Jurkat, Clone E6-1 (cell line): ENCODE data around the gene SDK1.

Experiments used
- DNase-seq: peaks from one replicate; pipeline ENCODE4 v3.0.0-alpha.2; 2011; ENCODE audit warnings: low read depth, low spot score
- H3K4me3 ChIP-seq: 2 replicates; pipeline ENCODE4 v1.5.1; 2011; ENCODE audit warnings: mild to moderate bottlenecking, low read length, control low read depth, moderate library complexity

SDK1 gene

DNA sequence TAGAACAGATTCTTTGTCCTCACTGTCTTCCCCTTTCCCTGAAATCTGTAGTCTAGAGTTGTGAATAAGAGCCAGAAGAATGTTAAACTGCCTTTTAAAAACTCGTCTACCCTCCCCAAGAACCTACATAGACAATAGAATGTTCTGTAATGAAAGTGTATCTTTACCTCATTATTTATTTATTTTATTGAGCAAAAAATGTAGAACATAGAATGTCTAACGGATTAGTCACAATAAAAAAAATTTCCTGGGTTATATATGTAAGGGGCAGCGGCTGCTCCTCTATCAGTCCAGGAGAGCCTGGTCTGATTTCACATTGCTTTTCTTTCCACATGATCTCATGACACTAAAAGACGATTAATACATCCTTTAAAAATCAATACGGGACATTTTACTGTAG lies 135.7 kb downstream of the SDK1 start:
- no peak for DNase-seq

DNA sequence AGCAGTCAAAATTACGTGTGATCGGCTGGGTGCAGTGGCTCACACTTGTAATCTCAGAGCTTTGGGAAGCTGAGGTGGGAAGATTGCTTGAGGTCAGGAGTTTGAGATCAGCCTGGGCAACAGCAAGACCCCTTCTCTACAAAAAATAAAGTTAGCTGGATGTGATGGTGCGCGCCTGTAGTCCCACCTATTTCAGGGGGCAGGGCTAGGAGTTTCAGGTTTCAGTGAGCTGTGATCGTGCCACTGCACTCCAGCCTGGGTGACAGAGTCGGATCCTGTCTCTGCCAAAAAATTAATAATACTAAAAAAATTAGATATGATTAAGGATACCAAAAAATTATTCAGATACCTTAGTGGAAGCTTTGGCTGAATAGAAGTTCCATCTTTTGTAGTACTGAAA lies 136.4 kb downstream of the SDK1 start:
- no peak for DNase-seq
- no peak overlapping the region for H3K4me3 ChIP-seq

More for the DNA sequence above, 135.7 kb downstream of the SDK1 start:
- H3K4me3 ChIP-seq, result no peak overlapping the region

DNA sequence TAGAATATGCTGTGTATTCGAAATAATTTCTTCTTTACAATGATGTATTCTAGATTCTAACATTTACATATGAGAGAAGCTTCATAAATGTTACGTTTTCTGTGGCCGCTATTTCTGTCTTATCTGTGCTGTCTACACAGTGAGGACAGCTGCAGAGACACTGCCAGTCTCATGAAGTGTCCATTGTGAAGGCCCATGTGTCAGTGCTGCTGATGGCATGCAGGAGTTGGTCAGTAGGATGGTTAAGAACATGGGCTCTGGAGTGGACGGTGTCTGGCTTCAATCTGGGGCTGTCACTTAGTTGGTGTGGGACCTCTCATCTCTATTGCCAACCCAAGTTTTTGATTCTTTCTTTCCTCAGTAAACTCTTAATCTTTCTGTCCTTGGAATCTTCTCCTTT lies 137.3 kb downstream of the SDK1 start:
- no peak for DNase-seq
- no peak overlapping the region for H3K4me3 ChIP-seq

DNA sequence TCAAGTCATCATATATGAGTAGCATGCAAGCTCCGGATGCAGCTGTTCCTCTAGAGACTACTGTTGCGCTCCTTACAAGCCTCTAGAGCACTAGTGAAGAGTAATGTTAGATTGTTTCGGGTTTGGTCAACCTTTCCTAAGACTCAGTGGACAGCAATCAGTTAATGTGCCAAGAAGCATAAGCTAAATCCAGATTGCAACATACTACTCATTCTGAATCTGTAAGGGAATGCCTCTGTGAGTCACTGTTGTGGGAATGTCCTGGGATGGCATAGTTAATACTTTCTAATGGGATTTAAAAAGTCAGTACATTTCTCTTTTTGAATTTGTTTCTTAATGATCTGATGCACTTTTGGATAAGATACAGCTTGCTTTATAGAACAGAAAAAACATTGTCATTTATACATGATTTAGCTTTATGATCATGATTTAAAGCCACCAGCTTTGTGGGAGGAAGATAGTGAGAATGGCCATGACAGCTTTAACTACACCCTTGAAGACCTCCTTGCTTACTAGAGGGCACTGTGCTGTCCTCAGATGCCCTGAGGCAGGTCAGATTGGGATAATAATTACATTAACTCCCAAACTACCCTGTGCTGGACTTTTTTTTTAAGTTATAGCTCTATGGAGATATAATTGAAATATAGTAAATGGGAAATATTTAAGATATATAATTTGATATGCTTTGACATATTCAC lies 138.4 kb downstream of the SDK1 start:
- no peak for DNase-seq

DNA sequence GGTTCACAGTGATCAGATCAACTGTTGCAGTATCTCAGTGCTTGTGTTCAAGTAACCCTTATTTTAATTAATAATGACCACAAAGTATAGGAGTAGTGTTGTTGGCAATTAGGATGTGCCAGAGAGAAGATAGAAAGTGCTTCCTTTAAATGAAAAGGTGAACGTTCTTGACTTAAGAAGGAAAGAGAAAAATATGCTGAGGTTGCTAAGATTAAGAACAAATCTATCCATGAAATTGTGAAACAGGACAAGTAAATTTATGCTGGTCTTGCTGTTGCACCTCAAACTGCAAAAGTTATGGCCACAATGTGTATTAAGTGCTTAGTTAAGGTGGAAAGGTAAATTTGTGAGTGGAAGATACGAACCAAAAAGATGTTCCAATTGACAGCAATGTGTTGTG lies 139.5 kb downstream of the SDK1 start:
- no peak for DNase-seq
- no peak overlapping the region for H3K4me3 ChIP-seq

More for the DNA sequence above, 138.4 kb downstream of the SDK1 start:
- no peak overlapping the region for H3K4me3 ChIP-seq

DNA sequence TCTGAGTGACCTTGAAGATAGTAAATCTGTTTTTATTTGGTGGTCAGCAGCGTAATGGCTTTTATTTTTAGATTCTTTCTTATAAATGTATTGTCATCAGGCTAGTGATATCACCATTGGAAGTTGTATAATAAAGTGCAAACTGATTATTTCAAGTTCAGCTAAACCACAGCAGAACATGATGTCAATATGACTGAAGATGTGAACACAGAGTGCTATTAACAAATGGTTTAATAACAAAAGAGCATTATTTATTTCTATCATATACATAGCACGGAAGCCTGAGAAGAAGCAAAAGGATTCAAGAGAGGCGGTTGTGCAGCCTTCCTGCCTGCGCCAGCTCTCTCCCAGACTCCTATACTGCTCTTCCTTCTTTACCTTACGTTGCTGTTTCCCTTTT lies 142.7 kb downstream of the SDK1 start:
- no peak for DNase-seq
- no peak overlapping the region for H3K4me3 ChIP-seq

DNA sequence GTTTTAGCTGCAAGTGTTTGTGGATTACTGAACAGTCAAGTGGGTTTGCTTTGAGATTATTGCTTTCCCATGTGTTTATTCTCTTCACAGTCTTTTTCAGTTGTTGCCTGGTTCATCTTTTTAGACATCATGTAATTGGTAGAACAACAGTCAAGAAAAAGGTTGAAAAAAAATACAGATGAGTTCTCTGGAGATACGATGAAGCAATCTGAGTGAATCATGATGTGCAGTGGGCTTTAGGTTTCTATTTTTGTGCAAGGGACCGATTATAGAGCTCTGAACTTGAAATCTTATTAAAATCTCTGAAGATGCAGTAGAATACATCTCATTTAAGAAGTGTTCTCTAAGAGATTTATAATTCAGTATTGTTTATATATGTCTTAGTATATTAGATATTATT lies 145.7 kb downstream of the SDK1 start:
- no peak overlapping the region for H3K4me3 ChIP-seq
- DNase-seq, result no peak

DNA sequence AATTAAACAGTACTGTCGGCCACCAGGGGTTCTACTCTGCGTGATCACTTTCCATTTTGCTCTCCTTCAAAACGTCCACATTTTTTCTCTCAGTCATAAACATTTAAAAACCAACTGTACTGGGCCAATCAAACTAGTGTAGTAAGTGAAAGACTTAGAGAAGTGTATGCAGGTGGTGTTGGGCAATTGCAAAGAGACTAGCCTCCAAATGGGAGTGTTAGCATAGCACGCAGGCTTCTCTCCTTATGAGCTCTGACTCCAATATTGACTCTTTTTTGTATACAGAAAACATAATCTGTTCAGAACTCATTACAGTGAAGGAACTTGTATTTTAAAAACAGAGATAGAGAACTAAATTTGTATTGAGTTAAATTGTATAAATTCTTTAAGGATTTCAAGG lies 150.6 kb downstream of the SDK1 start:
- H3K4me3 ChIP-seq, result no peak overlapping the region
- DNase-seq, result no peak

DNA sequence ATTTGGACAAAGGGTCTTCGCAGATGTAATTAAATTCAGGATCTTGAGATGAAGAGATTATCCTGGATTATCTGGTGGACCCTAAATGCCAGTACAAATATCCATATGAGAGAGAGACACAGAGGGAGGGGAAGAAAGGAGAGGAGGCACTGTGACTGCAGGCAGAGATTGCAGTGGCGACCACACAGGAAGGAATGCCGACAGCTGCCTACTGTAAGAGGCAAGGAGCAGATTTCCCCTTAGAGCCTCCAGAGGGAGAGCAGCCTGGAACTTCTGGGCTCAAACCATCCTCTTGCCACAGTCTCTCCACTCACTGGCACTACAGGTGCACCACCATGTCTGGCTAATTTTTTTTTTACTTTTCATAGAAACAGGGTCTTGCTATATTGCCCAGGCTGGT lies 152.3 kb downstream of the SDK1 start:
- no peak overlapping the region for H3K4me3 ChIP-seq
- no peak for DNase-seq

DNA sequence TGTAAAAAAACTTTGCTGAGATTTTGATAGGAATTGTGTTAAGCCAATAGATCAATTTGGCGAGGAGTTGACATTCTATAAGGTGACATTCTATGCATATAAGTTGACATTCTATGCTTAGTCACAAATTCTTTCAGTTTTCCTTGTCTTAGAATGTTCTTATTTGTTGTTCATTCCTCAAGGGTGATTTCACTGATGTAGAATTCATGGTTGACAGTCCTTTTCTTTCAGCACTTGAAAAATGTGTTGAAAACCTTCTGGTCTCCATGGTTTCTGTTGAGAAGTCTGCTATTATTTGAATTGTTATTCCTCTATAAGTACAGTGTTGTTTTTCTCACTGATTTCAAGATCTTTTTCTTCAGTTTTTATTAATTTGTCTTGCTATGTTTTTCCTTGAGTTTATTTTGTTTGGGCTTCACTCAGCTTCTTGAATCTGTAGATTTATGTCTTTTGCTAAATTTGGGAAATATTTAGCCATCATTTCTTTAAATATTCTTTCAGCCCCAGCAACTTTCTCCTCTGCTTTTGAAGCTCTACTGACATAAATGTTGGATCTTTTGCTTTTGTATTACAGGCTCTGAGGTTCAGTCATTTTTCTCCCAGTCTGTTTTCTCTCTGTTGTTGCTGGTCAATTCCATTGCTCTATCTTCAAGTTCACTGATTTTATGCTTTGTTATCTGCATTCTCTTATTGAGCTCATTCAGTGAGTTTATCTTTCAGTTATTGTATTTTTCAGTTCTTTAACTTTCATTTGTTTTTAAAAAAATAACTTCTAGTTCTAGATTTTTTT lies 154.9 kb downstream of the SDK1 start:
- DNase-seq, result no peak

DNA sequence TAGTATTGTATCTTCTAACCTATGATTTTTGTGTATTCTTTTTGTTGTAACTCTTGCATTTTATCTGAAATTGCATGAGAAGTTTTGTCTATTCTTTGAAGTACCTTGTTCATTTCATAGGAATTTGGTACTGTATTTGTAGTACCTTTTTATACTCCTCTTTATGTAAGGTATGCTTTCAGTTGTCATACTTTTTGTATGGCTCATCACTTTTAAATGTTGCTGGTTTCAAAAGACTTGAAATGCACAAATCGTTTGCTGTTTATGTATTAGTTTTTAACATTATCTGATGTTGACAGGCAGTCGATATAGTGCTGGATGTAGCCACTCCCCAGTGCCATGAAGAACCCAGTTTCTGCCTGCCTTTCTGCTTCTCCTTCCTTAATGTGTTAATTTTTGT lies 158.1 kb downstream of the SDK1 start:
- DNase-seq, result no peak
- H3K4me3 ChIP-seq, result no peak overlapping the region

More for the DNA sequence above, 154.9 kb downstream of the SDK1 start:
- no peak overlapping the region for H3K4me3 ChIP-seq

DNA sequence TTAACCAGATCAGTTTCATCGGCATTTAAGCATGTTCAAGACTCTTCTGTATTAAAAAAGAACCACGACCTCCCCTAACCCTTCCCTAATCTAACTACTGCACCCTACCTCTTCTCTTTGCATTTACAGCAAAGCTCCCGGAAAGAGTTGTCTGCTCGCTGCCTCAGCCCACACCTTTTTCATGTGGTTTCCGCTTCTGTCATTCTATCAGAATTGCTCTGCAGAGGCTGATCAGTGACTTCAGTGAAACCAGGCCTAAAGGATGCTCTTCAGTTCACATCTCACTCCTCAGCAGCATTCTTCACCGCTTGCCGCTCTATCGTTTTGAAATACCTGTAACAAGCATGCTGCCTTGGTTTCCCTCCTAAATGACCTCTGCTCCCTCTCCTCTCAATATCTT lies 160.9 kb downstream of the SDK1 start:
- DNase-seq, result peak; percentile 93
- H3K4me3 ChIP-seq, result no peak overlapping the region

DNA sequence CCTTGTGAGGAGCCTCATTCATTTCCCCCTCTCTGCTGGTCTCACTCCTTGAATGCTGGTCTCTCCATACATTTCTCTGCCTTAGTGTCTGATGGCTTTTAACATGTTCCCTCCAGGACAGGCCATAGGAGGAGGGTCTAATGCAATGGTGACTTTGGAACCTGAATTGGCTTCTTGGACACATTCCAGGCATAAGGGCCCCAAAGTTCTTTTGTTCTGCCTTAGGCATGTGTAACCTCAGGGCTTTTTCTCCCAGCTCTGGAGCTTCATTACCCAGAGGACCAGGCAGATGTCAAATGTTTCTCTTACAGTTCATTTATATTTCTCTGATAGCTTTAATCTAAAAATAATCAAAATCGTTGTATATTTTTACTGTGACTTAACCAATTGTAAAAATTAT lies 162.6 kb downstream of the SDK1 start:
- DNase-seq, result no peak

DNA sequence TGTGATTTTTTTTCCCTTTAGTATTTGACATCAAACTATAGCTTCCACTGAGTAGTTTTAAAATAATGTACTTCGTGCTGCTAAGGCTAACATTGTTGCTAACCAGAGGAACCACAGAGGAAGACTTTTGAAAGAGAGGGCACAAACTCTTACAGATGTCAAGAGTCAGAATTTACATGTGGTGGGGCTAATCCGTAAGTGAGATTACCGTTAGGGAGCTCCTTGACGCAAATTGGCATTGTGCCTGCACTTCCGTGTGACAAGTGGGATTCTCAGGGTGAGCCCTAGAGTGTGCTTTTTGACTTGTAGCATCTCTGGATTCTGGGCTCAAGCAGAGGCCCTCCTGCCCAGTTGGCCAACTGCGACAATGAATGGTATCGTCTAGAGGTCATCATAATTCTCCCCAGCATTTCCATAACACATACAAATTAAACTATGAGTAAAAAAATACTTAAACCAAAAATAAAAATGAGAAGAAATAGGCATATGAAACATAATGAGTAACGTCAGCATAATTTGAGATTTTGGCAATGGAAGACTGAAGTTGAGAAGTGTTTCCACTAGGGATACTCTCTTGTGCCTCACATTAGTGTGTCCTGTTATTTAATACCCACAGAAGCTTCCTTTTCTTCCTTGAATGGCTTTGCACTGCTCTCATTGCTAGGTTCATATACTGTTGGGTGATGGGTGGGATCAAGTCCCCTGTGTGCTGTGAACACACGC lies 164.0 kb downstream of the SDK1 start:
- DNase-seq, result peak; percentile 60
- H3K4me3 ChIP-seq, result no peak overlapping the region

More for the DNA sequence above, 162.6 kb downstream of the SDK1 start:
- no peak overlapping the region for H3K4me3 ChIP-seq

DNA sequence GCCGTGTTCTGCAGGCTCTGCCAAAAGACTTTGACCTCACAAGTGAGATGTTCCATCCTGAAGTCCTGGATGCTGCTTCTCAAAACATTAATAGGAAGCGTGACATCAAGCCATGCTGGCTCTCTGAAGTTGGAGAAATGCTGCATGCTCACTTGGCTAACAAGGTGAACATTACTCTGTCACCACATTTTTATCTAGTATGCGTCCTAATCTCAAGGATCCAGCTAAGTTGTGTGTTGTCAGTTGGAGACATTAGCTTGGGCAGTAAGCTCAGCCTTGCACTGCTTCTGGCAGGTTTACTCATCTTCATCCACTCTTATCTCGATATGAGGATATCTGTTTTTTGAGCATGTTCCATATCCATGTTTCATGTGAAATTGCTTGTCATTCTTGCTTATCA lies 165.2 kb downstream of the SDK1 start:
- no peak overlapping the region for H3K4me3 ChIP-seq
- DNase-seq, result no peak

DNA sequence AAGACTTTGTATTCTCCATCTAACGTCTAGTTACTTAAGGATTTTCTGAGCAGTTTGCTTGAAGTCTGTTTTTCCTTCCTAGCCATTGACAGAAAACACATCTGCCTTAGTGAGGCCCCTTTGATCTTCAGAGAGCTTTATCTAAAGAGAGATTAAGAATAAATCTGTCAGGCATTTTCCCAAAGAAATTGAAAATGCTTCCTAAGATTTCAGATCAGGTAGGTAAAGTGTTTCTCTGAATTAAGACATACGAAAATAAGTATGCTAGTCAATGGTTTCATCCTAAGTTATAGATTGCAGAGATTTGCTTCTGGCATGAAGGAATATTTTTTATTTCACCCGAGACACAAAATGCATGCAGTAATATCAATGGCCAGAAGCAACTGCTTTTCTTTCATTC lies 168.6 kb downstream of the SDK1 start:
- H3K4me3 ChIP-seq, result no peak overlapping the region
- DNase-seq, result no peak

DNA sequence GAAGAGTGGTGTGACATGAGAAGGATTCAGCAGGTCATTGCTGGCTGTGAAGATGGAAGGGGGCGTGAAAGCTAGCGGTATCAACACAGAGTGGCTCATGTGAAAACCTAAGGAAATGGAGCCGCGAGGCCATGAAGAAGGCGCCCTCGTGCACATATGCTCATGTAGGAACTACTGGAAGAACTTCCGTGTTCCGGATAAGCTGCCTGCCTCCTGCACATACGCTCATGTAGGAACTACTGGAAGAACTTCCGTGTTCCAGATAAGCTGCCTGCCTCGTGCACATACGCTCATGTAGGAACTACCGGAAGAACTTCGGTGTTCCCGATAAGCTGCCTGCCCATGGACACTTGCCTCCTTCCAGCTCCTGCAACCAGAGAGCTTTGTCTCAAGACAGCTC lies 179.1 kb downstream of the SDK1 start:
- H3K4me3 ChIP-seq, result no peak overlapping the region
- no peak for DNase-seq

DNA sequence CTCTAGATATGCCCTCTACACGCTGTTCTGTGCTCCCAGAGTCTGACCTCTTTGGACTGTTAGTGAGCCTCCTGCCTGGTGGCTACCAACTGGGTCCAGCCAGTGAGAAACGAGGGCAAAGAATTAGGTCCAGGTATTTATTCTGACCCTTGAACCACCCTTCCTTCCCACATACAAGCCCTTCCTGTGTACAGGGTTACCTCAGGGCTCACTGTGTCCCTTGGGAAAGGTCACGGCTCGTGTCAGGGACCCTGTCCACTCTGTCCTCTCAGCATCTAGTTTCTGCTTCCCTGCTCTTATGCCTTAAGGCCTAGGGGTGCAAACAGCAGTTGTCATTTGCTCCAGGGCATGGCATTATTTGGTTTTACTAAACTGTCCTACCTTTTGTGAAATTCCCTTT lies 180.4 kb downstream of the SDK1 start:
- DNase-seq, result no peak
- no peak overlapping the region for H3K4me3 ChIP-seq

DNA sequence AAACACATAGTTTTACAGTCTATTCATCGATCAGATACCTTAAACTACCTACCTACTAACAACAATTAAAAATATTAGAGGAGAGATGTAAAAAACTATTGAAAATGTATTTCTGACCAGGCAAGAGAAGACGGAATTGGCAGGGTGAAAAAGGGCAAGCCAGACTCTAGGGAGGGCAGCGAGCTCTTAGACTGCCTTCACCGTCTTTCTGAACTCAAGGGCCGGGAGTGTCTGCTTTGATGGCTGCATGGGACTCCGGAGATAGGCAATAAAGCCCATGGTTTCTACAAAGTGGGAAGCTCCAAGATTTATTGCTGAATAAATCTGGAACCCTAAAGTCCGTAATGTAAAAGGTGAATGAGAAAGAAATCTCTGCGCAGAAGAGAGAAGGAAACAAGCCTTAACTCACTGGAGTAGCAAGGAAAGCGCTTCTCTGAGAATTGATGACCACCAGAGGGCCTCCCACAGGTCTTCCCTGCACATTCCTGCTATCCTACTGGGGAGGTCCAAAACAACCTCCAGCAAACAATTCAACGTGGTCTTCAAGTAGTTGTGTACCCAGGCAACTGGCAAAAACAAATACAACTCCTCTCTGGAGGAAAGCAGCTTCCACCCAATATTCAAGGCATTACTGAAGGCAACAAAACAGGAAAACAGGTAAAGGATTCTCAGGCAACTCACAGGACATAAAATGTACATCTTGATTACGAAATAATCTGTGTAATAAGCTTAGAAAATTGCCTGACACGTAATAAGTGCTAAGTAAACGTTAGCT lies 181.3 kb downstream of the SDK1 start:
- no peak overlapping the region for H3K4me3 ChIP-seq
- DNase-seq, result peak; percentile 8
